HG03025 (cell line): Measurements from ENCODE around the gene LINGO3.

Source experiments
- ATAC-seq: cut with Tn5 transposase; IDR thresholded peaks from one replicate; pipeline ENCODE4 v1.9.1; 2021; ENCODE audit warnings: mild to moderate bottlenecking, moderate library complexity; ENCODE audit not compliant: unreplicated experiment, low FRiP score

The LINGO3 gene

DNA sequence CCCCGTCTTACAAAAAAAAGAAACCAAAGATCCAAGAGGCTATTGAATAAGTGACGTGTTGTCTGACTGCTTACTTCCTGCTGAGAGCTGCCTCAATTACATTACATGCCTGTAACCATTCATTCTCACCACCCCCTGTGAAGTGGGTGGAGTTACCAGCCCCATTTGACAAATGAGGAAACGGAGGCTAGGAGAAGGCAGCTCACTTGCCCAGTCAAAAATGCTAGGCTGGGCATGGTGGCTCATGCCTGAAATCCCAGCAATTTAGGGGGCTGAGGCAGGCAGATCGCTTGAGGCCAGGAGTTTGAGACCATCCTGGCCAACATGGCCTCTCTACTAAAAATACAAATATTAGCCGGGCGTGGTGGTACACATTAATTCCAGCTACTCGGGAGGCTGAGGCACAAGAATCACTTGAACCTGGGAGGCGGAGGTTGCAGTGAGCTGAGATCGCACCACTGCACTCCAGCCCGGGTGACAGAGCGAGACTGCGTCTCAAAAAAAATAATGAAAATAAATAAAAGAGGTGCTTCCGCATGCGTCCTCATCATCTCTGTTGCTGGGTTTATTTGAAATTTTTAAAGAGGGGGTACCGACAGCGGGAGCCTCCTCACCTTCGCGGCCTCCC, 19.9 kb upstream of the LINGO3 start:
- no peak for ATAC-seq

- ATAC-seq = no peak
Measured at GRCh38 chr19:2326699-2327360, 18.9 kb upstream of the LINGO3 start.

- no peak for ATAC-seq
Measured at GRCh38 chr19:2325281-2326046, 17.5 kb upstream of the LINGO3 start.

GRCh38 chr19:2324220-2324948, 16.4 kb upstream of the LINGO3 start:
- ATAC-seq = no peak

DNA sequence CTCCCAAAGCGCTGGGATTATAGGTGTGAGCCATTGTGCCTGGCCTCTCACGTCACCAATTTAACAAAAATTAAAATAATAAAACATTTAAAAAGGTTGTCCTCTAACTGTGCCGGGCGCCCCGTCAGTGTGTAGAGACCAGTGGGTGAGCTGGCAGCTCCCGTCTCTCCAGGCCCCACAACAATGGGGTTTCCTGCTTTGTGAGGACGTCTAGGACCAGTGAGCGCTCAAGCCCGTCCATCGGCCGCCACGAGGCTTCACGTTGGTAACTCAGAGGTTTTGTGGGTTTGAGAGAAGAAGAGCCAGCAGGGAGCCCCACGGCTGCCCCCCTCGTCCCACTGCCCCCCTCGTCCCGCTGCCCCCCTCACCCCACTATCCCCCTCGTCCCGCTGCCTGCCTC, 15.8 kb upstream of the LINGO3 start:
- ATAC-seq = no peak

DNA sequence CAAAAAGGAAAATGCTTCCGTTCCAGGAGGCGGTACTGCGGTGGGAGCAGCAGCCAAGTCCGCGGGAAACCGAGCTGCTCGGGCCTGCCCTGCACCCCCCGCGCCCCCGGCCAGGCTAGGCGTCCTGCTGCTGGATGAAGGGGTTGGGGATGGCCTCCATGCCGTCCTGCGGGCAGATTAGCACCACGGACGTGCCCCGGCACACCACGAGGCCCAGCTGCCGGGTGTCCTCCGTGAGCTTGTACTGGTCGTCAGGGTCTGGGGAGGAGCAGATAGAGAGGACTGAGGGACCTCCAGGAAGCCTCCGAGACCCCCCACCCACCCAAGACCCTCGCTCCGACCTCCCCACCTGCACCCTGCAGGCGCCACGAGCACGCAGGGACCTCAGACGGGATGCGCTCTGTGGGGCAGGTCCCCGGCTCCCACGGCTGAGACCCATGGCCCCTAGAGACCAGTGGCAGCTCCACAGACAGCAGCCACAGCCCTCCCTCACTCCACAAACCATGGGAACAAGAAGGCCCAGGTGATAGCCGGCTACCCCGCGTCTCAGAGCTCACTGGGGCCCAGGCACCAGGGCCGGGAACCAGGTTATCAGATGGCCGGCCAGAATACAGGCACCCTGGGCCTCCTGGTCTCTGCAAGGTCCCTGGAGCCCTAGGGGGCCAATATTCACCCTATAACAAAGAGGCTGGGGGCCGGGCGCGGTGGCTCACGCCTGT, 13.8 kb upstream of the LINGO3 start:
- no peak for ATAC-seq

DNA sequence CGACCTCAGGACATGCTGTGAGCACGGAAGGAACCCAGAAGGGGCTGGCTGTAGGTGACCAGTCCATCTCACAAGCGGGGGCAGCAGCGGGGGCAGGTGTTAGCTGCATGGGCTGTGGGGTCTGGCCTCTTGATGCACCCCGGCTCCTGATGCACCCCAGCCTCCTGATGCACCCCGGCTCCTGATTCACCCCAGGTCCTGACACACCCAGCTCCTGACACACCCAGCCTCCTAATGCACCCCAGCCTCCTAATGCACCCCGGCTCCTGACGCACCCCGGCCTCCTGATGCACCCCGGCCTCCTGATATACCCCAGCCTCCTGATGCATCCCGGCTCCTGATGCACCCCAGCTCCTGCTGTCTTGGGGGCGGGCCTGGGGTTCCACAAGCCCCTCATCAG, 13.0 kb upstream of the LINGO3 start:
- no peak for ATAC-seq

DNA sequence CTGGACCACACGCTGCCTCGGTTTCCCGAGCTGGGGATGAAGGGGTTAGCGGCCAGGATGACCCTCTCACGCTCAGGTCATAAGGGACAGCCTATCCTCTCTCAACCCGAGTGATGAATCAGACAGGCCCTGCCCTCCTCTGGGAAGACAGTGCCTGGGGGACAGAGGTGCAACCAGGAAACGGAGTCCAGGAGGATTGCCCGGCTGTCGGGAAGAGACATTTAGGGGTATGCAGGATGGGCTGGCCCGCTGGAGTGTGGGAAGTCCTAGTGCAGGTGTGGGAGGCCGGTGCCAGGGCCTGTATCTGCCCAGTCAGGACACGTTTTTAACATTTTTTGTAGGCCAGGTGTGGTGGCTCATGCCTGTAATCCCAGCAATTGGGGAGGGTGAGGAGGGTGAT, 12.1 kb upstream of the LINGO3 start:
- no peak for ATAC-seq

DNA sequence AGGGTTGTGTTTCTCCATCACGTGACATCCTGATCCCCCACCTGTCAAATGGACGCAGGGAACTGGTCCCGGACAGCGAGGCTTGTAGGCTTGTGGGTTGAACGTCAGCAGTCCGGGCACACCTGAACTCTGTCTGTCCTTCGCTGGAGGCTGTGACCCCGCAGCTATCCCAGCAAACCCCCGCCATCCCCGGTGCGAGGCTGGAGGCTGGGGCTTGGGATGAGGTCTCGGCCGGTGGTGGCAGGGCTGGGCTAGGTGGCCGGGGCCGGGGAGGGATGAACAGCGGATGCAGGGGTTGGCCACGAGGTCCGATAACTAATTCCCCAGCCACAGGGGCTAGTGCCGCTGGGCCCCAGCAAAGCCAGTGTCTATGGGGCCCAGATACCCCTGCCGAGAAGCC, 11.6 kb upstream of the LINGO3 start:
- ATAC-seq = no peak

DNA sequence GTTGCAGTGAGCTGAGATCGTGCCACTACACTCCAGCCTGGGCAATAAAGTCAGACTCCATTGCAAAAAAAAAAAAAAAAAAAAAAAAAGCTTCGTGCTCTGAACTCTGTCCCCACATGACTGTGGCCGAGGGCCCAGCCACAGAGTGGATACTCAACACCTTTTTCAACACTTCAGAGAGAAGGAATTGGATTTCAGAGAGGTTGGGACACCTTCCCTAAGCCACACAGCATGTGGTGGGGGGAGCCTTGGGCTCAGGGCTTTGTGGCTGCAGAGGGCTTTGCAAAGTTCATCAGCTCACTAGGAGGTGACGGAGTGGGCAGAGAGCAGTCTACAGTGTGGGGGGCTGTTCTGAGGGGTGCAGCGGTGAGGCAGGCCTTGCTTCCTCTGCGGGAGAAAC, 11.0 kb upstream of the LINGO3 start:
- no peak for ATAC-seq

DNA sequence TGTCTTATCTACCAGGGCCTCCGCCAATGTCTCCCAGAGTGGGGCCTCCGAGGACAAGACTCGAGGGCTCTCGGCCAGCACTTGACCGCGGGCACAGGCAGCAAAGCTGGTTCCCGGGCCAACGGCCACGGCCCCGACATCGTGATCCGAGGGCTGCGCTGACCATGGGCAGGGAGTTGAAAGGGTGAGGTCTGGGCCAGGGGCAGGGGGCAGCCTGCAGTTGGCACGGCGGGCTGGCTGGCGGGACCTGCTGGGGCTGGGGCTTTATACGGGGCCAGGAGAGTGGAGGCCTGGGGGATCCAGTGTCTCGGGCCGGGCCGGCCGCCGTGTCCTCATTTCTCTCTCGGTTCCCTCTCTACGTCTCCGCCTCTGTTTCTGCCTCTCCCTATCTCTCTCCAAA, 9.8 kb upstream of the LINGO3 start:
- ATAC-seq = no peak

DNA sequence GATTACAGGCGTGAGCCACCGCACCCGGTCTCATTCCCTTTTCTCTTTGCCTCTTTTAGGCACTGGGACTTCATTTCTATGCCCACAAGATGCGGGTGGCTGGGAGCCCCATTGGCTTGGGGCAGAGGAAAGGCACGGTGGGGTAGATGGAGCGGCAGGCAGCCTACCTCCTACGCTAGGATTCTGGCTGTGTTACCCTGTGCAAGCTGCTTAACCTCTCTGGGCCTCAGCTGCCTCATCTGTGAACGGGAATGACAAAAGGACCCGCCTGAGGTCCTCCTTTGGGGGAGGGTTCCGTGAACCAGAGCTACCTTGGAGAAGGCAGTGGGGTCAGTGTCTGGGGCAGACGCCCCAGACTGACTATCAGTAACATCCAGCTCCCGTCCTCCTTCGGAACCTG, 9.3 kb upstream of the LINGO3 start:
- ATAC-seq = no peak

- ATAC-seq = no peak
Measured at GRCh38 chr19:2315818-2316353, 7.9 kb upstream of the LINGO3 start.

- ATAC-seq = no peak
Measured at GRCh38 chr19:2315121-2315817, 7.3 kb upstream of the LINGO3 start.

- ATAC-seq = no peak
Measured at GRCh38 chr19:2312820-2313501, 5.0 kb upstream of the LINGO3 start.

- no peak for ATAC-seq
Measured at GRCh38 chr19:2311093-2311492, 3.1 kb upstream of the LINGO3 start.

- no peak for ATAC-seq
Measured at GRCh38 chr19:2309734-2310362, 1.9 kb upstream of the LINGO3 start.

GRCh38 chr19:2307518-2308012, 389 bp downstream of the LINGO3 start:
- ATAC-seq = no peak
